Natural killer cell (primary cell): Measurements from ENCODE around the gene ZIC1. TPM values are rescaled to one million over a fixed set of nuclear protein-coding genes. Genes with fewer than 3 reads are reported as not detected.

Experiments
- ATAC-seq, 3 donors: fragments of 150-1000 bp in 2 of 3; fragments of 200-7000 bp in 1 of 3; cut with Tn5 transposase; 1 replicate in 1 of 3; 2 replicates in 2 of 3; pipeline ENCODE4 v1.10.0; 2021; ENCODE audit warnings: mild to moderate bottlenecking in 2 of 3, moderate library complexity in 2 of 3
- DNase-seq, 2 donors: peaks; one replicate each; pipeline versions ENCODE4 v3.0.0 to v3.0.0-alpha.2; 2013 to 2021; ENCODE audit warnings: mixed read lengths in 1 of 2
- H3K27ac ChIP-seq: one replicate; pipeline ENCODE4 v1.5.1; 2013; ENCODE audit warnings: mild to moderate bottlenecking, low read length
- H3K27me3 ChIP-seq: one replicate; pipeline ENCODE4 v1.6.1; 2013; ENCODE audit warnings: low read length; ENCODE audit not compliant: control insufficient read depth, insufficient read depth
- H3K36me3 ChIP-seq: one replicate; pipeline ENCODE4 v1.6.1; 2013; ENCODE audit warnings: low read length; ENCODE audit not compliant: control insufficient read depth, insufficient read depth
- H3K4me1 ChIP-seq: one replicate; pipeline ENCODE4 v1.6.1; 2013; ENCODE audit warnings: low read length; ENCODE audit not compliant: control insufficient read depth, insufficient read depth
- H3K4me3 ChIP-seq: one replicate; pipeline ENCODE4 v1.5.1; 2013; ENCODE audit warnings: low read length
- H3K9me3 ChIP-seq: one replicate; pipeline ENCODE4 v1.6.1; 2013; ENCODE audit warnings: low read length; ENCODE audit not compliant: control insufficient read depth, insufficient read depth
- H3K27ac Mint-ChIP-seq, 2 donors: one replicate each; pipeline ENCODE4 v1.8.0; 2022; ENCODE audit warnings: mild to moderate bottlenecking in 2 of 2, mixed read lengths in 2 of 2, moderate library complexity in 1 of 2
- H3K27me3 Mint-ChIP-seq, 2 donors: one replicate each; pipeline ENCODE4 v1.8.0; 2022; ENCODE audit warnings: low read depth in 2 of 2, mixed read lengths in 2 of 2
- H3K36me3 Mint-ChIP-seq: one replicate; pipeline ENCODE4 v1.8.0; 2022; ENCODE audit warnings: mixed read lengths
- H3K4me1 Mint-ChIP-seq, 2 donors: one replicate each; pipeline ENCODE4 v1.8.0; 2022; ENCODE audit warnings: mixed read lengths in 2 of 2
- H3K4me3 Mint-ChIP-seq: one replicate; pipeline ENCODE4 v1.8.0; 2022; ENCODE audit warnings: mild to moderate bottlenecking, moderate library complexity, mixed read lengths
- H3K9me3 Mint-ChIP-seq, 2 donors: one replicate each; pipeline ENCODE4 v1.8.0; 2022; ENCODE audit warnings: mixed read lengths in 2 of 2
- CTCF ChIP-seq: fragments of 200-600 bp; IDR thresholded peaks from one replicate; pipeline ENCODE4 v1.8.0; 2022; ENCODE audit warnings: antibody characterized with exemption
- WGBS: methylation state at CpG from one replicate; pipeline ENCODE4 v1.1.7; 2013; ENCODE audit warnings: missing lambda C conversion rate; ENCODE audit not compliant: insufficient coverage; 5-methylcytosine and 5-hydroxymethylcytosine counted together
- intact Hi-C: fragments of 100-400 bp; cut with micrococcal nuclease; formaldehyde crosslinking; loops from one replicate; pipeline ENCODE4 v1.14.2; 2022
- total RNA-seq, 4 donors: library from RNA; stranded (reverse); fragments of 120-200 nt in 1 of 4; gene quantifications; one replicate each; pipeline versions ENCODE4 v1.2.3 to v1.2.4, GENCODE V29; 2013 to 2022

ZIC1 gene
- not detected for total RNA-seq
- not detected for total RNA-seq (2013)

DNA sequence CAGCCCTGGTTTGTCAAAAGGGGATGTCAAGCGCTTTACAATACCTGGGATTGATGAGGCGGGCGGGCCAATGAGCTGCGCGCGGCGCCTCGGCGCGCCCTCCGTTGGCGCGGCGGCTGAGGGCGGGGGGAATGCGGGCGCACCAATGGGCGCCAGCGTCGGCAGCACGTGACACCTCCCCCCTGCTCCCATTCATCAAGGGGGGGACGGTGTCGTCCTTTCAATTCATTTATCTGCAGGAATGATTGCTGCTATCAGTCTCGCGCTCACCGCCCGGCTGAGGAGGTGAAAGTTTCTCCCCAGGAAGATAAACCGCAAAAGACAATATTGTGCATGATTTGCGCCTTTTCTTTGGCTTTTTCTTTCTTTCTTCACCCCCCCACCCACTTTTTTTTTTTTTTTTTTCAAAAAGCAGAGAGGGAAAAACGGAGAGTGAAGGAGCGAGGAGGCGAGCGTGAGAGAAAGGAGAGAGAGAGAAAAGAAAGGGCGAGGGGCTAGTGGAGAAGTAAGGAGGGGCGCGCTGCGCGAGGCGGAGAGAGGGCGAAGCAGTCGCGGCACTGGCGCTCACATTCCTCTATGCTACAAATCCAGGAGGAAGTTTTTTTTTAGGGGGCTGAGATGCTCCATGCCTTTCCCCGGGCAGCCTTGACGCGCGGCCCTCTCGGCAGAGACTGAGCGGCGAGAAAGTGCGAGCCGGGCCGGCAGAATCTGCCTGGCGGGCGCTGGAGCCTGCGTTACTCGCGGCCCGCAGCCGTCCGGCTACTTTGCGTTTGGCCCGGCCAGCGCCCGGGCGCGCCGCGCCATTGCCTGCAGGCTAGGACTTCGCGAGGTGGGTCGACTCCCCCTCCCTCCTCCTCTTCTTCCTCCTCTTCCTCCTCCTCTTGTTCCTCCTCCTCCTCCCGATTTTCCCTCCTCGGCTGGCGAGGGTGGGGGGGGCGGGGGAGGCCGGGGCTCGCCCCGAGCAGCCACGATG lies at the start of gene ZIC1:
ZIC1 (plus strand) TSS at position 223 of the 973 bp plus-strand sequence; CDS start at position 971, 748 bp downstream.
- H3K27ac Mint-ChIP-seq = no peak within 1 kb of the TSS
- Histone ChIP-seq H3K4me1 (peaks cover 25% of the 10 kb centered on the region), H3K4me3 (no peak within 1 kb of the TSS), H3K27ac (no peak within 1 kb of the TSS), H3K9me3 (peaks cover 36% of the 10 kb centered on the region), H3K27me3 (peaks cover 77% of the 10 kb centered on the region), H3K36me3 (no peaks in the 10 kb centered on the region)
- peaks cover 32% of the 10 kb centered on the region for H3K36me3 Mint-ChIP-seq
- H3K4me1 Mint-ChIP-seq = peaks cover 7 to 22% of the 10 kb centered on the region in 2 donors
- WGBS = 14% methylated on average over 80 of the region's 80 CpGs
- peaks cover 3 to 13% of the 10 kb centered on the region in 2 donors for H3K9me3 Mint-ChIP-seq
- intact Hi-C loops = no loop called here
- no peak for DNase-seq
- ATAC-seq = no peak
- H3K4me3 Mint-ChIP-seq = peak within 1 kb of the TSS; percentile 68
- no peak for TF ChIP-seq CTCF
- peaks cover 62 to 74% of the 10 kb centered on the region in 2 donors for H3K27me3 Mint-ChIP-seq

DNA sequence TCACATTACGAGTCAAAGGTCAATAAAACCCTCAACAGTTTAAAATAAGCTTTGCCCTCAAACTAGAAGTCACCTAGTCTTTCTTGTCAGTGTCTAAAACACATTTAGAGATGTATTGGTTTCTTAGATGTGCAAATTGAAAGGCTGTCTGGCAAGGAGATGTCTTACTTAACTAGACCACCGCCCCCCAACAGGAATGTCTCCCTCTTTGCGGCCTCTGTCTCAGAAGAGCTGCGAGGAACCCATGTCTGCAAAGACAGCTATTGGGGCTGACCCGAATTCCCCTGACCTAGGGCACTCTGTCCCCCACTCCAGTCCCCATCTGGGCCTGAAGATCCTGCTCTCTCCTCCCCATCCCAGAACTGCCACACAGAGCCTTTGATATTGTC lies 49.1 kb upstream of the ZIC1 start:
- 7% methylated on average over 5 of the region's 5 CpGs for WGBS
- Histone ChIP-seq H3K27me3 (peaks cover 25% of the 10 kb centered on the region), H3K9me3 (peaks cover 21% of the 10 kb centered on the region), H3K4me1 (no peaks in the 10 kb centered on the region), H3K36me3 (no peaks in the 10 kb centered on the region), H3K4me3 (no peak overlapping the region), H3K27ac (no peak overlapping the region)
- intact Hi-C loops = no loop called here
- Mint-ChIP-seq H3K27me3 (peaks cover 43 to 47% of the 10 kb centered on the region in 2 donors), H3K9me3 (peaks cover 5 to 14% of the 10 kb centered on the region in 2 donors), H3K27ac (no peak overlapping the region), H3K4me3 (no peak overlapping the region), H3K4me1 (no peaks in the 10 kb centered on the region), H3K36me3 (peaks cover 21% of the 10 kb centered on the region)
- ATAC-seq = no peak
- no peak for DNase-seq
- TF ChIP-seq CTCF = no peak

DNA sequence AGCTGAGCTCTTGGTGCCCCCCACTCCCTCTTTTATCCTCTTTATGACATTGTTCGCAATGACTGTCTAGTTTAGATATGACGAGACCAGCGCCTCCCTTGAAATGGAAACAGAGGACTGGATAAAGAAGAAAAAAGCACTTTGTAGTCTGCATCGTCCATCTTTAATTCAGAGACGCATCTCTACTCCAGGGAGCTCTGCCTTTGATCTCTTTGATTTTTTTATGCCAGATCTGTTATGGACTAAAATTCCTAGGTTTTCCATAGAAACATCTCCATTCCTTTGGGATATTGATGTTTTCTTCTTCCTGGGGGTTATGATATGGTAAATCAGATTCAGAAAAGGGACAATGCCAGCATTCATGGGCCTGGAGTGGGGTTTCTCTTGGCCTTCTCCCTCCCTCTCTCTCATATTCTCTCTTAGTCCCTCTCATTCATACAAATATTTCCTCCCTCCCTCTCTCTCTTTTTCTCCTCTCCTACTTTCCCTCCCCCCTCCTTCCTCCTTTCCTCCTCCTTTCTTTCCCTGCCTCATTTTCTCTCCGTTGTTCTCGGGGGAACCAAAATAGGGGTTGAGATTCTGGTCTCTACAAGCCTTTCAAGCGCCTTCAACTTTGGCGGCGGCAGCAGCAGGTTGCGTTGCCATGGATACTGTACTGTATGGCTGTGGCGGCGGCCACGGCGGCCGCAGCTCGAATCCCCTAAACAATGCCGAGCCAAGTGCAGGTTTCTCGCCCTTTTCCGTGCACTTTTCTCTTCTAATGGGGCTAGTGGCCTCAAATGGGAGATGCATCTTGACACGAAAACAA lies 48.3 kb upstream of the ZIC1 start:
- intact Hi-C loops = no loop called here
- Histone ChIP-seq H3K9me3 (peaks cover 21% of the 10 kb centered on the region), H3K36me3 (no peaks in the 10 kb centered on the region), H3K27me3 (peaks cover 24% of the 10 kb centered on the region), H3K4me1 (no peaks in the 10 kb centered on the region), H3K4me3 (no peak overlapping the region), H3K27ac (no peak overlapping the region)
- Mint-ChIP-seq H3K27ac (no peak overlapping the region), H3K4me1 (no peaks in the 10 kb centered on the region), H3K4me3 (no peak overlapping the region), H3K27me3 (peaks cover 38 to 42% of the 10 kb centered on the region in 2 donors), H3K36me3 (peaks cover 21% of the 10 kb centered on the region), H3K9me3 (peaks cover 5 to 16% of the 10 kb centered on the region in 2 donors)
- no peak for DNase-seq
- TF ChIP-seq CTCF = no peak
- WGBS = 11% methylated on average over 21 of the region's 21 CpGs
- no peak for ATAC-seq
